Measurements from ENCODE around the gene COMMD9.

The COMMD9 gene

DNA sequence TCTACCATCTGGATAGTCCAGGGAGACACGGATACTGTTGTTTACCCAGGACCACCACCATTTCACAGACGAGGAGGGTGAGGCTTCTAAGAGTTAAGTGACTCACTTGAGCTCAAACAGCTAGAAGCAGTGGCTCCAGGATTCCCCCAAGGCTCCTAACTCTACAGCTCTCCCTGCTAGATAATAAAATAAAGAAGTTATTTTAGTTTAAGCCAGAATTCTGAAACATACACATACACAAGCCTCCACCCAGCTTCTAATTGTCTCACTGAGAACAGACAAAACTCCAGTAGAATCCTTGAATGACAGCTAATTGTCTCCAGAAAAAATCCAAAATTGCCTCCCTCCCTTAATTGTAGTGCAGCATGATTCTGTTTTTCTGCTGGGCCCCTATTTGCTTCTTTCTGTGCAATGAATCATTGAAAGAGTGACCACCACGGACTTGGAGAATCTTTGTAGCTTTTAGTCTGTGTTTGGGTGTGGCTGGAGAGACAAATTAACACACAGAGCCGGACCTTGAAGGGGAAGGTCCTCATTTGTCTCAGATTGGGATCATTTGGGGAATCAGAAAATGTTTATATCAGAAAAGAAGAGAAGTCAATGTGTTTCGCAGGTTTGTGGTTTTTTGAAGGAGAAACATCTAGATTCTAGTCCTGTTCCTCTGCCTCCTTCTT lies 64.9 kb downstream of the COMMD9 start:
- DNase-seq (ENCODE audit: low read depth in 2 of 2): no peak

DNA sequence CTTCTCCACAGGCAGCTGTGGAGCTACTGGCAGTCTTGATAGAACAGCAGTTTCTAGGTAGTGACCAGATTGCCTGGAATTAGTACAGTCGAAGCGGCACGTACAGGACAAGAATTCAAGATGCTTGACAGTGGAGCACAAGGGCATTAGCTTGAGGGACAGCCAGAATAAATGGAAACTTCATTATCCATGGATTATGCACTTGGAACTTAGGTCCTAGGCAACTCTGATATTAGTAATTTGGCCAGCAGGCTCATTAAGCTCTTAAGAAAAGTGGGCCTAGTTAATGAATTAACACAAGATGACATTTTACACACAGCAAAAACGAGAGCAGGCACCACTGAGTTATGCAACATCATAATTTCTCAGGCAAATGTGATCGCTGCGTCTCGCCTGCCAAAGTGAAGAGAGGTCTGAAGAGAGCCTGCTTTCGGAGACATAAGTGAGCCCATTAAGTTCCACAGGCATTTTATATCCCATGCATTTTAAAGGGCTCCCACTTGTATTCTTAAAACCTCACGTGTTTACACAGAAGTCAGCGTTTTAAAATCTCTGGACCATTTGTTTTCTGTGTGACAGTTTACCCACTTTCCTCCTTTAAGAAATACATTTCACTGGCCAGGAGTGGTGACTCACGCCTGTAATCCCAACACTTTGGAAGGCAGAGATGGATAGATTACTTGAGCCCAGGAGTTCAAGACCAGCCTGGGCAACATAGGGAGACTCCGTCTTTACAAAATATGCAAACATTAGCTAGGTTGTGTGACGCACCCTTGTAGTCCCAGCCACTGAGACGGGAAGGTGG lies 66.2 kb downstream of the COMMD9 start:
- DNase-seq (ENCODE audit: low read depth in 2 of 2): no peak

All from stimulated activated CD8-positive, alpha-beta memory T cell treated with anti-CD3 and anti-CD28 coated beads, Interleukin-15, amount 100 ng/mL, for 48 hours (primary cell).